SJCRH30 (cell line): ENCODE results near the gene RBM43. TPM values are rescaled to one million over a fixed set of nuclear protein-coding genes. Genes with fewer than 3 reads are reported as not detected.
A peak's percentile ranks its signal among the peaks of the same experiment; 100 is the strongest.
"Not testable (repeated sequence)": the region's sequence is repeated elsewhere in the genome, so short reads cannot be mapped to it uniquely, and the experiment has no call there.

ENCODE experiments used
- DNase-seq, 2 experiments: peaks; one replicate each; pipeline ENCODE4 v3.0.0-alpha.2; 2015 to 2020
- H3K27ac ChIP-seq: fragments of 250-450 bp; sonication (Bioruptor Pico); 2 replicates; pipeline ENCODE4 v1.5.1; 2020; ENCODE audit warnings: mild to moderate bottlenecking, moderate library complexity
- H3K27me3 ChIP-seq: fragments of 250-450 bp; sonication (Bioruptor Pico); 2 replicates; pipeline ENCODE4 v1.5.1; 2020; ENCODE audit warnings: mild to moderate bottlenecking, moderate library complexity
- H3K36me3 ChIP-seq: fragments of 250-450 bp; sonication (Bioruptor Pico); 2 replicates; pipeline ENCODE4 v1.5.1; 2020; ENCODE audit warnings: mild to moderate bottlenecking, moderate library complexity
- H3K4me1 ChIP-seq: fragments of 250-450 bp; sonication (Bioruptor Pico); 2 replicates; pipeline ENCODE4 v1.5.1; 2020; ENCODE audit warnings: mild to moderate bottlenecking, moderate library complexity
- H3K4me3 ChIP-seq: fragments of 250-450 bp; sonication (Bioruptor Pico); 2 replicates; pipeline ENCODE4 v1.5.1; 2020; ENCODE audit warnings: mild to moderate bottlenecking, moderate library complexity
- H3K9me3 ChIP-seq: fragments of 250-450 bp; sonication (Bioruptor Pico); replicated peaks from 2 replicates; pipeline ENCODE4 v1.5.1; 2020; ENCODE audit warnings: mild to moderate bottlenecking, moderate library complexity
- total RNA-seq: library from RNA; depleted of rRNA; stranded (reverse); fragments of >200 nt; shearing (Covaris generic); gene quantifications from 2 replicates; pipeline ENCODE4 v1.2.3, GENCODE V29; 2014

RBM43 gene
- total RNA-seq, 1 experiment from 2014 or later, result 1.3 TPM

GRCh38 chr2:151252646-151253045, 9.0 kb downstream of the RBM43 start:
- Histone ChIP-seq H3K27me3 (no peaks in the 10 kb centered on the region), H3K9me3 (no peaks in the 10 kb centered on the region; the same call in 1 of the 2 replicates), H3K4me3 (no peak overlapping the region), H3K4me1 (peaks cover 2% of the 10 kb centered on the region), H3K27ac (no peak overlapping the region), H3K36me3 (no peaks in the 10 kb centered on the region)
- no peak for DNase-seq

GRCh38 chr2:151251012-151251411, 10.7 kb downstream of the RBM43 start:
- no peak for DNase-seq
- no peak overlapping the region for H3K27ac ChIP-seq
- H3K9me3 ChIP-seq, result no peaks in the 10 kb centered on the region; the same call in 1 of the 2 replicates
- H3K4me3 ChIP-seq, result no peak overlapping the region
- H3K27me3 ChIP-seq, result no peaks in the 10 kb centered on the region
- no peaks in the 10 kb centered on the region for H3K36me3 ChIP-seq
- no peaks in the 10 kb centered on the region for H3K4me1 ChIP-seq

- Histone ChIP-seq H3K9me3 (no peaks in the 10 kb centered on the region), H3K4me1 (no peaks in the 10 kb centered on the region), H3K27me3 (no peaks in the 10 kb centered on the region), H3K27ac (no peak overlapping the region), H3K4me3 (no peak overlapping the region), H3K36me3 (no peaks in the 10 kb centered on the region)
- DNase-seq, result no peak
Measured at GRCh38 chr2:151247432-151247831, 14.2 kb downstream of the RBM43 start.

GRCh38 chr2:151246152-151246551, 15.5 kb downstream of the RBM43 start:
- no peak overlapping the region for H3K4me3 ChIP-seq
- H3K27ac ChIP-seq, result no peak overlapping the region
- H3K27me3 ChIP-seq, result no peaks in the 10 kb centered on the region
- DNase-seq, result no peak
- H3K4me1 ChIP-seq, result no peaks in the 10 kb centered on the region
- no peaks in the 10 kb centered on the region for H3K36me3 ChIP-seq
- no peaks in the 10 kb centered on the region for H3K9me3 ChIP-seq

GRCh38 chr2:151243468-151243867, 18.2 kb downstream of the RBM43 start:
- H3K27ac ChIP-seq, result no peak overlapping the region
- H3K4me3 ChIP-seq, result no peak overlapping the region
- H3K9me3 ChIP-seq, result no peaks in the 10 kb centered on the region
- DNase-seq, result no peak
- H3K4me1 ChIP-seq, result 0 out of 2 replicates have a peak, but pooled peaks cover 2% of the 10 kb centered on the region
- H3K27me3 ChIP-seq, result no peaks in the 10 kb centered on the region
- no peaks in the 10 kb centered on the region for H3K36me3 ChIP-seq

GRCh38 chr2:151241224-151241623, 20.4 kb downstream of the RBM43 start:
- H3K9me3 ChIP-seq, result no peaks in the 10 kb centered on the region
- no peak overlapping the region for H3K27ac ChIP-seq
- no peaks in the 10 kb centered on the region for H3K27me3 ChIP-seq
- no peak for DNase-seq
- H3K4me3 ChIP-seq, result no peak overlapping the region
- H3K4me1 ChIP-seq, result 0 out of 2 replicates have a peak, but pooled peaks cover 2% of the 10 kb centered on the region
- no peaks in the 10 kb centered on the region for H3K36me3 ChIP-seq

- no peaks in the 10 kb centered on the region for H3K27me3 ChIP-seq
- H3K4me1 ChIP-seq, result 0 out of 2 replicates have a peak, but pooled peaks cover 2% of the 10 kb centered on the region
- no peak overlapping the region for H3K4me3 ChIP-seq
- no peak for DNase-seq
- no peak overlapping the region for H3K27ac ChIP-seq
- H3K36me3 ChIP-seq, result no peaks in the 10 kb centered on the region
- H3K9me3 ChIP-seq, result no peaks in the 10 kb centered on the region
Measured at GRCh38 chr2:151240433-151240832, 21.2 kb downstream of the RBM43 start.

- 0 out of 2 replicates have a peak, but pooled peaks cover 2% of the 10 kb centered on the region for H3K4me1 ChIP-seq
- no peak for DNase-seq
- no peak overlapping the region for H3K4me3 ChIP-seq
Measured at GRCh38 chr2:151239624-151240023, 22.0 kb downstream of the RBM43 start.

GRCh38 chr2:151238527-151239487, 22.9 kb downstream of the RBM43 start:
- peak; percentile 44 to 79 for DNase-seq
- no peak overlapping the region for H3K27ac ChIP-seq

More at GRCh38 chr2:151239624-151240023, 22.0 kb downstream of the RBM43 start:
- no peaks in the 10 kb centered on the region for H3K36me3 ChIP-seq
- no peak overlapping the region for H3K27ac ChIP-seq
- no peaks in the 10 kb centered on the region for H3K9me3 ChIP-seq
- H3K27me3 ChIP-seq, result no peaks in the 10 kb centered on the region

GRCh38 chr2:151237422-151238025, 24.1 kb downstream of the RBM43 start:
- H3K4me1 ChIP-seq, result 0 out of 2 replicates have a peak, but pooled peaks cover 2% of the 10 kb centered on the region
- no peaks in the 10 kb centered on the region for H3K36me3 ChIP-seq
- no peaks in the 10 kb centered on the region for H3K27me3 ChIP-seq
- no peaks in the 10 kb centered on the region for H3K9me3 ChIP-seq
- DNase-seq, result no peak
- no peak overlapping the region for H3K4me3 ChIP-seq
- no peak overlapping the region for H3K27ac ChIP-seq

More at GRCh38 chr2:151238527-151239487, 22.9 kb downstream of the RBM43 start:
- Histone ChIP-seq H3K4me1 (0 out of 2 replicates have a peak, but pooled peaks cover 2% of the 10 kb centered on the region), H3K27me3 (no peaks in the 10 kb centered on the region), H3K36me3 (no peaks in the 10 kb centered on the region), H3K4me3 (no peak overlapping the region), H3K9me3 (no peaks in the 10 kb centered on the region)

- H3K27me3 ChIP-seq, H3K36me3 ChIP-seq, H3K27ac ChIP-seq, DNase-seq, H3K4me3 ChIP-seq, H3K4me1 ChIP-seq, H3K9me3 ChIP-seq: not testable (repeated sequence)
Measured at GRCh38 chr2:151233760-151234159, 27.9 kb downstream of the RBM43 start.

GRCh38 chr2:151233288-151233687, 28.4 kb downstream of the RBM43 start:
- not testable (repeated sequence) for H3K9me3 ChIP-seq, H3K27me3 ChIP-seq, H3K27ac ChIP-seq, H3K4me1 ChIP-seq, H3K36me3 ChIP-seq, DNase-seq, H3K4me3 ChIP-seq

- H3K9me3 ChIP-seq, result no peaks in the 10 kb centered on the region
- H3K4me3 ChIP-seq, result no peak overlapping the region
- H3K27me3 ChIP-seq, result no peaks in the 10 kb centered on the region
- no peak overlapping the region for H3K27ac ChIP-seq
- DNase-seq, result no peak
- H3K36me3 ChIP-seq, result no peaks in the 10 kb centered on the region
- no peaks in the 10 kb centered on the region for H3K4me1 ChIP-seq
Measured at GRCh38 chr2:151230627-151231140, 31.0 kb downstream of the RBM43 start.

GRCh38 chr2:151228847-151229512, 32.7 kb downstream of the RBM43 start:
- no peaks in the 10 kb centered on the region for H3K27me3 ChIP-seq
- H3K4me1 ChIP-seq, result no peaks in the 10 kb centered on the region
- H3K27ac ChIP-seq, result no peak overlapping the region
- H3K9me3 ChIP-seq, result no peaks in the 10 kb centered on the region
- H3K36me3 ChIP-seq, result no peaks in the 10 kb centered on the region
- DNase-seq, result no peak
- H3K4me3 ChIP-seq, result no peak overlapping the region
